ENCODE measurements around the gene DCTPP1. TPM values are rescaled to one million over a fixed set of nuclear protein-coding genes. Genes with fewer than 3 reads are reported as not detected.

Gene DCTPP1
- polyA plus RNA-seq, 1 experiment: 34.7 TPM

- TF ChIP-seq CTCF (IDR thresholded peaks at IDR 0.05; ENCODE audit: low read depth, low read length): peak; percentile 99
- no peak overlapping the region for H3K27ac ChIP-seq (ENCODE audit: low read depth, low read length)
- no peaks in the 10 kb centered on the region for H3K9me3 ChIP-seq (ENCODE audit: control insufficient read depth, insufficient read depth, low read length)
- no peak overlapping the region for H3K4me3 ChIP-seq (ENCODE audit: low read depth, low read length)
- POLR2A ChIA-PET: interaction anchor here (0.6 to 2.1 kb wide), 7 partner anchors 9 to 344 kb away, joined by 3 to 13 read pairs (median 5); partner anchors contain the start of genes ALDOA, CD2BP2, SEPHS2 and ZNF48
- CTCF ChIA-PET: interaction anchor here (0.5 to 3.6 kb wide), 39 partner anchors 8 to 758 kb away, joined by 3 to 19 read pairs (median 4); partner anchors contain the start of genes CD2BP2, DCTPP1, TBX6 and ZNF48
- peak; percentile 69 for DNase-seq (ENCODE audit: low read depth, low spot score)
- H3K27me3 ChIP-seq (ENCODE audit: control insufficient read depth, insufficient read depth, low read length): no peaks in the 10 kb centered on the region
Observed at GRCh38 chr16:30409125-30410060, 20.4 kb downstream of the DCTPP1 start.

- CTCF ChIA-PET: interaction anchor here (0.7 to 3.6 kb wide), 5 partner anchors 10 to 316 kb away, joined by 3 to 19 read pairs (median 6); partner anchors contain the start of genes TBC1D10B, TBX6 and ZNF48
- DNase-seq (ENCODE audit: low read depth, low spot score): no peak
- H3K4me3 ChIP-seq (ENCODE audit: low read depth, low read length): peak overlapping the region; percentile 78
Observed at GRCh38 chr16:30407804-30408534, 21.9 kb downstream of the DCTPP1 start.

GRCh38 chr16:30407102-30407803 is 22.6 kb downstream of the DCTPP1 start, which contains the start of gene ZNF771:
TSS of gene ZNF771 (plus strand) at chr16:30407606. CDS start at chr16:30408054, 448 bp downstream.
- H3K4me3 ChIP-seq (ENCODE audit: low read depth, low read length): peak within 1 kb of the TSS; percentile 78
- H3K9me3 ChIP-seq (ENCODE audit: control insufficient read depth, insufficient read depth, low read length): no peaks in the 10 kb centered on the region
- peak; percentile 45 for DNase-seq (ENCODE audit: low read depth, low spot score)
- no peak for TF ChIP-seq CTCF (IDR thresholded peaks at IDR 0.05; ENCODE audit: low read depth, low read length)
- CTCF ChIA-PET: interaction anchor here (0.7 to 3.6 kb wide), 4 partner anchors 11 to 315 kb away, joined by 3 to 19 read pairs (median 4); partner anchors contain the start of genes TBX6 and ZNF48
- no peaks in the 10 kb centered on the region for H3K27me3 ChIP-seq (ENCODE audit: control insufficient read depth, insufficient read depth, low read length)
- POLR2A ChIA-PET: interaction anchor here (0.5 to 1.7 kb wide), 15 partner anchors 10 to 341 kb away, joined by 3 to 23 read pairs (median 4); partner anchors contain the start of genes ALDOA, CD2BP2, ZNF48 and ZNF688
- peak within 1 kb of the TSS; percentile 87 for H3K27ac ChIP-seq (ENCODE audit: low read depth, low read length)

More at GRCh38 chr16:30407804-30408534, 21.9 kb downstream of the DCTPP1 start:
- no peaks in the 10 kb centered on the region for H3K9me3 ChIP-seq (ENCODE audit: control insufficient read depth, insufficient read depth, low read length)
- H3K27me3 ChIP-seq (ENCODE audit: control insufficient read depth, insufficient read depth, low read length): no peaks in the 10 kb centered on the region
- POLR2A ChIA-PET: interaction anchor here (0.8 to 2.1 kb wide), 12 partner anchors 10 to 342 kb away, joined by 3 to 23 read pairs (median 4); partner anchors contain the start of genes ALDOA, CD2BP2, ZNF48 and ZNF688
- TF ChIP-seq CTCF (IDR thresholded peaks at IDR 0.05; ENCODE audit: low read depth, low read length): no peak
- H3K27ac ChIP-seq (ENCODE audit: low read depth, low read length): peak overlapping the region; percentile 82

GRCh38 chr16:30406795-30407101 is 23.1 kb downstream of the DCTPP1 start:
- no peaks in the 10 kb centered on the region for H3K9me3 ChIP-seq (ENCODE audit: control insufficient read depth, insufficient read depth, low read length)
- TF ChIP-seq CTCF (IDR thresholded peaks at IDR 0.05; ENCODE audit: low read depth, low read length): no peak
- peak overlapping the region; percentile 87 for H3K27ac ChIP-seq (ENCODE audit: low read depth, low read length)
- CTCF ChIA-PET: interaction anchor here (1.2 to 3.6 kb wide), 3 partner anchors 11 to 315 kb away, joined by 3 to 19 read pairs (median 6); partner anchors contain the start of genes TBX6 and ZNF48
- H3K4me3 ChIP-seq (ENCODE audit: low read depth, low read length): peak overlapping the region; percentile 78
- POLR2A ChIA-PET: interaction anchor here (0.5 to 1.7 kb wide), 9 partner anchors 9 to 341 kb away, joined by 3 to 23 read pairs (median 5); partner anchors contain the start of genes ALDOA and ZNF48
- no peaks in the 10 kb centered on the region for H3K27me3 ChIP-seq (ENCODE audit: control insufficient read depth, insufficient read depth, low read length)
- DNase-seq (ENCODE audit: low read depth, low spot score): no peak

Data from AG04450 (cell line).